Liver (tissue), 9 donors: ENCODE results near the gene GMEB1. TPM values are rescaled to one million over a fixed set of nuclear protein-coding genes. Genes with fewer than 3 reads are reported as not detected.
"Not testable (repeated sequence)": the region's sequence is repeated elsewhere in the genome, so short reads cannot be mapped to it uniquely, and the experiment has no call there.

Experiments used
- DNase-seq: peaks from one replicate; pipeline ENCODE4 v3.0.0-alpha.2; 2017; ENCODE audit warnings: low spot score
- H3K27ac ChIP-seq, 2 donors: one replicate each; pipeline ENCODE4 v1.7.0; 2013; ENCODE audit warnings: inconsistent platforms in 2 of 2, low read length in 2 of 2, control low read depth in 1 of 2, low read depth in 1 of 2, mild to moderate bottlenecking in 1 of 2
- H3K27me3 ChIP-seq, 4 donors: one replicate each; pipeline versions ENCODE4 v1.6.1 to v1.7.0; 2013; ENCODE audit warnings: low read length in 3 of 4, inconsistent platforms in 1 of 4, mild to moderate bottlenecking in 1 of 4, moderate library complexity in 1 of 4; ENCODE audit not compliant: control insufficient read depth in 4 of 4, insufficient read depth in 4 of 4
- H3K36me3 ChIP-seq, 4 donors: one replicate each; pipeline versions ENCODE4 v1.6.1 to v1.7.0; 2013; ENCODE audit warnings: low read length in 3 of 4, mild to moderate bottlenecking in 3 of 4, low read depth in 1 of 4, moderate library complexity in 1 of 4; ENCODE audit not compliant: control insufficient read depth in 4 of 4, insufficient read depth in 3 of 4
- H3K4me1 ChIP-seq, 4 donors: one replicate each; pipeline versions ENCODE4 v1.6.1 to v1.7.0; 2013; ENCODE audit warnings: low read length in 3 of 4, mild to moderate bottlenecking in 3 of 4, moderate library complexity in 1 of 4; ENCODE audit not compliant: control insufficient read depth in 4 of 4, insufficient read depth in 4 of 4
- H3K4me3 ChIP-seq, 3 donors: one replicate each; pipeline versions ENCODE4 v1.6.1 to v1.7.0; 2013; ENCODE audit warnings: low read length in 3 of 3, control low read depth in 1 of 3, low read depth in 1 of 3, mild to moderate bottlenecking in 1 of 3
- H3K9ac ChIP-seq, 2 donors: one replicate each; pipeline ENCODE4 v1.7.0; 2013; ENCODE audit warnings: low read length in 2 of 2, mild to moderate bottlenecking in 2 of 2, moderate library complexity in 2 of 2, control low read depth in 1 of 2, low read depth in 1 of 2
- H3K9me3 ChIP-seq, 4 donors: one replicate each; pipeline versions ENCODE4 v1.6.1 to v1.7.0; 2013; ENCODE audit warnings: low read length in 3 of 4; ENCODE audit not compliant: control insufficient read depth in 4 of 4
- CTCF ChIP-seq: fragments of 150-350 bp; IDR thresholded peaks from 2 replicates; pipeline ENCODE4 v1.5.1; 2017; ENCODE audit warnings: improper control_type of control experiment, low read depth, low read length; ENCODE audit not compliant: missing input control
- EGR1 ChIP-seq, 2 donors: IDR thresholded peaks; 2 replicates each; pipeline ENCODE4 v1.6.1; 2016 to 2018; ENCODE audit warnings: antibody characterized with exemption in 2 of 2, low read depth in 2 of 2
- FOXA2 ChIP-seq: IDR thresholded peaks from 2 replicates; pipeline ENCODE4 v1.6.1; 2016; ENCODE audit warnings: antibody characterized with exemption
- GABPA ChIP-seq, 2 donors: IDR thresholded peaks in 1 of 2; conservative IDR thresholded peaks in 1 of 2; 2 replicates each; pipeline ENCODE4 v1.6.1; 2016; ENCODE audit warnings: antibody characterized with exemption in 2 of 2, mild to moderate bottlenecking in 1 of 2, moderate library complexity in 1 of 2
- MAX ChIP-seq: IDR thresholded peaks from 2 replicates; pipeline ENCODE4 v1.6.1; 2016; ENCODE audit warnings: antibody characterized with exemption
- NR2F2 ChIP-seq: IDR thresholded peaks from 2 replicates; pipeline ENCODE4 v1.6.1; 2016; ENCODE audit warnings: antibody characterized with exemption
- RAD21 ChIP-seq, 2 donors: IDR thresholded peaks; 2 replicates each; pipeline ENCODE4 v1.6.1; 2016; ENCODE audit warnings: antibody characterized with exemption in 2 of 2, mild to moderate bottlenecking in 2 of 2
- REST ChIP-seq: IDR thresholded peaks from 2 replicates; pipeline ENCODE4 v1.6.1; 2016; ENCODE audit warnings: antibody characterized with exemption, mild to moderate bottlenecking
- SP1 ChIP-seq: IDR thresholded peaks from 2 replicates; pipeline ENCODE4 v1.6.1; 2018; ENCODE audit warnings: antibody characterized with exemption, mild to moderate bottlenecking
- TAF1 ChIP-seq: conservative IDR thresholded peaks from 2 replicates; pipeline ENCODE4 v1.6.1; 2016; ENCODE audit warnings: antibody characterized with exemption, mild to moderate bottlenecking
- YY1 ChIP-seq: IDR thresholded peaks from 2 replicates; pipeline ENCODE4 v1.6.1; 2016; ENCODE audit warnings: antibody characterized with exemption, mild to moderate bottlenecking
- ZBTB33 ChIP-seq: IDR thresholded peaks from 2 replicates; pipeline ENCODE4 v1.6.1; 2016; ENCODE audit warnings: antibody characterized with exemption
- WGBS: extraction: QIAGEN DNeasy Blood & Tissue Kit; methylation state at CpG from one replicate; pipeline ENCODE4 v1.1.7; 2013; 5-methylcytosine and 5-hydroxymethylcytosine counted together
- polyA plus RNA-seq, 2 donors: library from polyadenylated mRNA; stranded (reverse) in 1 of 2; unstranded in 1 of 2; fragments of 200-250 nt in 1 of 2; fragments of >200 nt in 1 of 2; fragmentation: Nextera tagmentation in 1 of 2; extraction: Ambion mirVana in 1 of 2; gene quantifications; one replicate each; pipeline versions ENCODE4 v1.2.1 to v1.2.3, GENCODE V29; 2013 to 2015
- total RNA-seq, 2 donors: library from RNA; depleted of rRNA; stranded (reverse); fragments of >200 nt; gene quantifications; one replicate each; pipeline ENCODE4 v1.2.3, GENCODE V29; 2014
- donor health status: healthy.
- donor health status: healthy.
- donor health status: healthy.
- donor health status: healthy.
- donor health status: healthy.

The GMEB1 gene
- total and polyA plus RNA-seq, 4 donors, result 1.8 to 6.1 (median 3.8) TPM

- Histone ChIP-seq H3K4me1 (peaks cover 0 to 13% (median 9%) of the 10 kb centered on the region in 4 donors), H3K27ac (no peak overlapping the region), H3K9ac (no peak overlapping the region), H3K36me3 (no peaks in the 10 kb centered on the region), H3K9me3 (no peaks in the 10 kb centered on the region), H3K27me3 (no peaks in the 10 kb centered on the region), H3K4me3 (no peak overlapping the region)
- no peak for DNase-seq
- no peak for TF ChIP-seq FOXA2
- 97% methylated on average over 20 of the region's 20 CpGs for WGBS
These were observed 2.7 kb downstream of the GMEB1 start for GRCh38 chr1:28671254-28671780.

GRCh38 chr1:28672971-28673370, 4.4 kb downstream of the GMEB1 start:
- not testable (repeated sequence) for H3K36me3 ChIP-seq, DNase-seq, H3K27me3 ChIP-seq, H3K27ac ChIP-seq, H3K9me3 ChIP-seq, H3K4me3 ChIP-seq, H3K9ac ChIP-seq
- peaks cover 0 to 12% (median 9%) of the 10 kb centered on the region in 4 donors for H3K4me1 ChIP-seq
- 97% methylated on average over 15 of the region's 15 CpGs for WGBS

- H3K4me3 ChIP-seq, result no peak overlapping the region
- TF ChIP-seq TAF1 (no peak), RAD21 (IDR thresholded peaks at IDR 0.05) (no peak), YY1 (no peak), SP1 (no peak), NR2F2 (no peak), ZBTB33 (no peak), EGR1 (IDR thresholded peaks at IDR 0.05; ENCODE audit: low read depth in 2 of 2) (no peak), GABPA (IDR thresholded peaks at IDR 0.05 in 1 of 2, conservative IDR thresholded peaks at IDR 0.05 in 1 of 2) (no peak), REST (no peak), MAX (no peak), CTCF (no peak)
- H3K9ac ChIP-seq, result no peak overlapping the region
- no peaks in the 10 kb centered on the region for H3K27me3 ChIP-seq
- H3K9me3 ChIP-seq, result no peaks in the 10 kb centered on the region
- DNase-seq, result no peak
- no peaks in the 10 kb centered on the region for H3K4me1 ChIP-seq
- no peak overlapping the region for H3K27ac ChIP-seq
- H3K36me3 ChIP-seq, result peaks cover 0 to 2% (median 0%) of the 10 kb centered on the region in 4 donors
These were observed 7.3 kb downstream of the GMEB1 start for GRCh38 chr1:28675924-28676257.
